GM12891 (cell line): ENCODE measurements around the gene IL11.

Source experiments
- DNase-seq: peaks from one replicate; pipeline ENCODE4 v3.0.0; 2011; ENCODE audit warnings: low spot score; ENCODE audit not compliant: insufficient read length
- FAIRE-seq: peaks from 2 replicates; lab custom pipeline; 2011; peaks lifted over from hg19 to GRCh38; lab: Jason Lieb, UNC
- PAX5 ChIP-seq: IDR thresholded peaks from 2 replicates; pipeline ENCODE4 v1.6.1; 2011; ENCODE audit warnings: low read length, moderate library complexity, mild to moderate bottlenecking; ENCODE audit not compliant: insufficient read depth, severe bottlenecking
- POLR2A ChIP-seq: IDR thresholded peaks from 2 replicates; pipeline ENCODE4 v1.6.1; 2011; ENCODE audit warnings: low read depth, low read length, control low read depth
- POLR2AphosphoS5 ChIP-seq: IDR thresholded peaks from 2 replicates; pipeline ENCODE4 v1.6.1; 2011; ENCODE audit warnings: low read depth, low read length, control low read depth
- POU2F2 ChIP-seq: IDR thresholded peaks from 2 replicates; pipeline ENCODE4 v1.6.1; 2011; ENCODE audit warnings: low read depth, mild to moderate bottlenecking, control low read depth, low read length, moderate library complexity
- SPI1 ChIP-seq: IDR thresholded peaks from 2 replicates; pipeline ENCODE4 v1.6.1; 2011; ENCODE audit warnings: low read depth, low read length, control low read depth
- TAF1 ChIP-seq: IDR thresholded peaks from 2 replicates; pipeline ENCODE4 v1.6.1; 2011; ENCODE audit warnings: low read depth, low read length, control low read depth

Gene IL11

GRCh38 chr19:55358943-55359908 is 11.0 kb downstream of the IL11 start:
- no peak for DNase-seq
- no peak for FAIRE-seq
- TF ChIP-seq POU2F2 (no peak), POLR2A (no peak), SPI1 (no peak), PAX5 (no peak), POLR2AphosphoS5 (no peak), TAF1 (no peak)

- no peak for TF ChIP-seq POU2F2
- TF ChIP-seq POLR2AphosphoS5 = no peak
- TF ChIP-seq SPI1 = no peak
- TF ChIP-seq POLR2A = no peak
- TF ChIP-seq PAX5 = no peak
- TF ChIP-seq TAF1 = no peak
- FAIRE-seq (no peak), DNase-seq (no peak)
Measured at GRCh38 chr19:55358493-55358892, 11.8 kb downstream of the IL11 start.

GRCh38 chr19:55355213-55355821 is 14.9 kb downstream of the IL11 start:
- no peak for FAIRE-seq
- TF ChIP-seq TAF1 (no peak), POLR2A (no peak), POLR2AphosphoS5 (no peak)
- no peak for DNase-seq

GRCh38 chr19:55354698-55355212 is 15.5 kb downstream of the IL11 start, which contains the start of gene COX6B2:
COX6B2 (minus strand) TSS chr19:55354719; CDS start chr19:55354521, 198 bp downstream.
- FAIRE-seq (no peak), DNase-seq (no peak)
- TF ChIP-seq SPI1 (no peak), POU2F2 (no peak), POLR2AphosphoS5 (no peak), TAF1 (no peak), PAX5 (no peak), POLR2A (no peak)

- DNase-seq (peak; percentile 95), FAIRE-seq (peak; percentile 63)
- TF ChIP-seq POU2F2 = no peak
- no peak for TF ChIP-seq PAX5
- no peak for TF ChIP-seq POLR2A
- no peak for TF ChIP-seq SPI1
- TF ChIP-seq POLR2AphosphoS5 = no peak
- TF ChIP-seq TAF1 = no peak
Measured at GRCh38 chr19:55353803-55354697, 16.2 kb downstream of the IL11 start.

GRCh38 chr19:55353356-55353802 is 16.9 kb downstream of the IL11 start:
- DNase-seq (no peak), FAIRE-seq (peak; percentile 5)
- TF ChIP-seq POLR2A (no peak), POU2F2 (no peak), PAX5 (no peak)

GRCh38 chr19:55352549-55353145 is 17.6 kb downstream of the IL11 start:
- DNase-seq = no peak
- FAIRE-seq = no peak
- TF ChIP-seq PAX5 = no peak
- no peak for TF ChIP-seq POU2F2
- TF ChIP-seq POLR2AphosphoS5 = no peak
- no peak for TF ChIP-seq POLR2A
- TF ChIP-seq SPI1 = no peak
- TF ChIP-seq TAF1 = no peak

- no peak for FAIRE-seq
- no peak for DNase-seq
- TF ChIP-seq SPI1 (no peak), POU2F2 (no peak), POLR2AphosphoS5 (no peak), POLR2A (no peak), TAF1 (no peak), PAX5 (no peak)
Measured at GRCh38 chr19:55352040-55352439, 18.2 kb downstream of the IL11 start.
